A673 (cell line): ENCODE results near the gene SHROOM3. TPM values are rescaled to one million over a fixed set of nuclear protein-coding genes. Genes with fewer than 3 reads are reported as not detected.

Source experiments
- BruUV-seq: library from RNA; stranded (reverse); fragments of 400-500 nt; replicated peaks from 2 replicates; lab custom pipeline; 2021; lab: Mats Ljungman, UMichigan
- CTCF ChIA-PET: fragments of 300-600 bp; sonication (Branson Sonifier 250); formaldehyde crosslinking; loops from one replicate; lab custom pipeline; 2022; ENCODE audit warnings: antibody characterized with exemption; lab: Charles Lee
- POLR2A ChIA-PET: fragments of 300-600 bp; sonication (Branson Sonifier 250); formaldehyde crosslinking; loops from one replicate; lab custom pipeline; 2022; ENCODE audit warnings: antibody characterized with exemption; ENCODE audit not compliant: low non-redundant PET; lab: Charles Lee
- DNase-seq: peaks from one replicate; pipeline ENCODE4 v3.0.0-alpha.2; 2015; ENCODE audit warnings: low spot score
- H3K27ac ChIP-seq: fragments of 200-600 bp; sonication (generic); 2 replicates; pipeline ENCODE4 v1.5.1; 2016; ENCODE audit warnings: mixed run types, low read depth, mild to moderate bottlenecking, mixed read lengths, antibody characterized with exemption, low read length; ENCODE audit not compliant: poor library complexity, severe bottlenecking
- H3K27me3 ChIP-seq: fragments of 200-600 bp; sonication (generic); replicated peaks from 2 replicates; pipeline ENCODE4 v1.6.1; 2017; ENCODE audit warnings: mixed run types, low read depth, mild to moderate bottlenecking, mixed read lengths, antibody characterized with exemption, low read length; ENCODE audit not compliant: insufficient read depth, poor library complexity
- H3K36me3 ChIP-seq: fragments of 200-600 bp; sonication (generic); 2 replicates; pipeline ENCODE4 v1.6.1; 2016; ENCODE audit warnings: mixed run types, mild to moderate bottlenecking, mixed read lengths, antibody characterized with exemption, low read length; ENCODE audit not compliant: insufficient read depth, poor library complexity, severe bottlenecking
- H3K4me1 ChIP-seq: fragments of 200-600 bp; sonication (generic); 2 replicates; pipeline ENCODE4 v1.6.1; 2017; ENCODE audit warnings: mixed run types, mild to moderate bottlenecking, mixed read lengths, antibody characterized with exemption, low read length; ENCODE audit not compliant: insufficient read depth, poor library complexity, severe bottlenecking
- H3K4me3 ChIP-seq: fragments of 200-600 bp; sonication (generic); 2 replicates; pipeline ENCODE4 v1.5.1; 2016; ENCODE audit warnings: low read depth, mixed run types, mild to moderate bottlenecking, mixed read lengths, low read length; ENCODE audit not compliant: poor library complexity, severe bottlenecking
- H3K9me3 ChIP-seq: fragments of 200-600 bp; sonication (generic); 2 replicates; pipeline ENCODE4 v1.6.1; 2016; ENCODE audit warnings: mixed run types, low read depth, mild to moderate bottlenecking, mixed read lengths, antibody characterized with exemption, low read length; ENCODE audit not compliant: poor library complexity, severe bottlenecking
- EZH2 ChIP-seq: fragments of 200-600 bp; sonication (generic); IDR thresholded peaks from 2 replicates; pipeline ENCODE4 v1.6.1; 2017; ENCODE audit warnings: borderline replicate concordance, low read depth, mild to moderate bottlenecking, mixed read lengths, antibody characterized with exemption, low read length; ENCODE audit not compliant: poor library complexity, severe bottlenecking
- intact Hi-C: fragments of 100-400 bp; cut with micrococcal nuclease; formaldehyde crosslinking; loops from one replicate; pipeline ENCODE4 v1.10.0; 2022; ENCODE audit not compliant: unreplicated experiment
- total RNA-seq: library from RNA; stranded (reverse); gene quantifications from 2 replicates; pipeline ENCODE4 v1.2.3, GENCODE V29; 2021
- TF ChIP-seq, protein P1 (sequence below): fragments of 300-800, 200-600 bp; sonication (generic); conservative IDR thresholded peaks from 2 replicates; pipeline ENCODE4 v1.5.1; 2017; ENCODE audit warnings: low read depth, mild to moderate bottlenecking, antibody characterized with exemption, low read length, moderate library complexity, mixed read lengths

SHROOM3 gene
- total RNA-seq, 1 experiment from 2014 or later: 9.3 TPM

DNA sequence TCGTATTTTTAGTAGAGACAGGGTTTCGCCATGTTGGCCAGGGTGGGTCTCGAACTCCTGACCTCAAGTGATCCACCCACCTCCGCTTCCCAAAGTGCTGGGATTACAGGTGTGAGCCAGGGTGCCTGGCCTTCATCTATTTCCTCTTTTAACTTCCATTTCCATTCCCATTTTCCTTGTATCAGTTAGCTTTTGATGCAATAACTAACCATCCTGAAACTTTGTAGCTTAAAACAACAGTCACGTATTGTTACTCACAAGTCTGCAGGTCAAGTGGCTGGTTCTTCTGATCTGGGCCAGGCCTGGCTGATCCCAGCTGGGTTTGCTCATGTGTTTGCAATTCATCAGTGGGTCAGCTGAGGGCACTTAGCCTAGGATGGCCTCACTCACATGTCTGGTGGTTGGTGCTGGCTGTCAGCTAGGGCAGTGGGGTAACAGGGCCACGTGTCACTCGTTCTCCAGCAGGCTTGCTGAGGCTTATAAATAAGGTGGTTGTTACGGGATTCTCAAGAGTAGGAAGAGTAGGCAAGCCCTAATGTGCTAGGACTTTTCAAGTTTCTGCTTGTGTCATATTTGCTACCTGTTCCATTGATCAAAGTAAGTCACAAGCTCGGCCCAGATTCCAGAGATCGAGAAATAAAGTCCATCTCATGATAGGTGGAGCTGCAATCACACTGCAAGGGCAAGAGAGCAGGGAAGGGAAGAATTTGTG lies 374.7 kb downstream of the SHROOM3 start:
- Histone ChIP-seq H3K36me3 (no peaks in the 10 kb centered on the region), H3K4me1 (peaks cover 28% of the 10 kb centered on the region), H3K9me3 (no peaks in the 10 kb centered on the region), H3K27me3 (no peaks in the 10 kb centered on the region), H3K4me3 (no peak overlapping the region), H3K27ac (no peak overlapping the region)
- no peak for TF ChIP-seq EZH2
- TF ChIP-seq, protein P1, sequence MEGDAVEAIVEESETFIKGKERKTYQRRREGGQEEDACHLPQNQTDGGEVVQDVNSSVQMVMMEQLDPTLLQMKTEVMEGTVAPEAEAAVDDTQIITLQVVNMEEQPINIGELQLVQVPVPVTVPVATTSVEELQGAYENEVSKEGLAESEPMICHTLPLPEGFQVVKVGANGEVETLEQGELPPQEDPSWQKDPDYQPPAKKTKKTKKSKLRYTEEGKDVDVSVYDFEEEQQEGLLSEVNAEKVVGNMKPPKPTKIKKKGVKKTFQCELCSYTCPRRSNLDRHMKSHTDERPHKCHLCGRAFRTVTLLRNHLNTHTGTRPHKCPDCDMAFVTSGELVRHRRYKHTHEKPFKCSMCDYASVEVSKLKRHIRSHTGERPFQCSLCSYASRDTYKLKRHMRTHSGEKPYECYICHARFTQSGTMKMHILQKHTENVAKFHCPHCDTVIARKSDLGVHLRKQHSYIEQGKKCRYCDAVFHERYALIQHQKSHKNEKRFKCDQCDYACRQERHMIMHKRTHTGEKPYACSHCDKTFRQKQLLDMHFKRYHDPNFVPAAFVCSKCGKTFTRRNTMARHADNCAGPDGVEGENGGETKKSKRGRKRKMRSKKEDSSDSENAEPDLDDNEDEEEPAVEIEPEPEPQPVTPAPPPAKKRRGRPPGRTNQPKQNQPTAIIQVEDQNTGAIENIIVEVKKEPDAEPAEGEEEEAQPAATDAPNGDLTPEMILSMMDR: no peak
- POLR2A ChIA-PET: interaction anchor here (0.5 kb wide), 1 partner anchor 1052 kb away, joined by 3 read pairs; no protein-coding TSS in a partner anchor
- no peak for DNase-seq
- CTCF ChIA-PET: no interaction called here
- intact Hi-C loops: no loop called here
- no TSS peak for BruUV-seq

DNA sequence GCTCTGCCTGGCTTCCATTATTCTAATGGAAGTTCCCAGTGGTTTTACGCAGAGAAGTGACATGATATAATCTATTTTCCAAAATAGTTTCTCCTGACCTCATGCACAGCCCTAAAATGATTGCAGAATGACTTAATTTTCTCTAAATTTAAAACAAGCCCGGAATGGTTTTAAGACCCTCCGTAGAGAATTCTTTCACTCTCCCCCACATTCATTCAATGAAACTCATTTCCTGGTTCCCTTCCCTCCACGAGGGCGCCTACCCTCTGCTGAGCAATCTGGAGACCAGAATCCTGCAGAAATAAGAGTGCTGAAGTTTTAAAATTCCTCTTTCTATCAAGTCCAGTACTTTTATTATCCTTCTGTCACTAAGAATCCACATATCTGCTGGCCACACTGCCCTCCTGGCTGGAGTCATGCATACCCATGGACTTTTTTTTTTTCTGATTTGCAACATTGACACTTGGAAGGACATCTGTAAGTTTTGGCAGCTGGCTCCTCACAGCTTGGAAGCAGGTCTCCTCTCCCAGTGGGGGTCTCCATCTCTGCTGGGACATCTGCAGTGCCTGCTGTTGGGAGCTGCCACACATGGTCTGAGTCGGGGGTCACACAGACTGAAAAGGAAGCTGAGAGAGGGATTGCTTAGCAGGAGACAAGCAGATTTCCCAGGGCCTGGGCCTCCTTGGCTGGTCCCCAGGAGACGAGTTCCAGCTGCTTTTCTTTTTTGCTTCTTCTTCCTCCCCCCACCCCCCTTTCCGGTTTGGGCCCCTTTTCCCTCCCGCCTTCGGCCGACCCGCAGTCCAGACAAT lies 376.8 kb downstream of the SHROOM3 start:
- H3K27ac ChIP-seq: peak overlapping the region; percentile 66
- DNase-seq: peak; percentile 88

DNA sequence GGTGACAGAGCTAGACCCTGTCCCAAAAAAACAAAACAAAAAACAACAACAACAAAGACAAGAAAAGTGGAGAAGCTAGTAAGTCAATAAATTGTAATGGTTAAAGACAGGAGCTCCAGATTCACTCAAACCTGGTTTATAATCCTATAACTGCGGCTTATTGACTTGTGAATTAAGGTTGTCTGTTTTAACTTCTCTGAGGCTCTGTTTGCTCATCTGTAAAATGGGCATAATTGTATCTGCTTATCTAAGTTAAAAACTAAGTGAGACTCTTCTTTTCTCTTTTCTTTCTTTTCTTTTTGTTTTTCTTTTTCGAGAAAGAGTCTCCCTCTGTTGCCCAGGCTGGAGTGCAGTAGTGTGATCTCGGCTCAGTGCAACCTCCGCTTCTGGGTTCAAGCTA lies 378.0 kb downstream of the SHROOM3 start:
- ChIA-PET POLR2A (no interaction called here), CTCF (no interaction called here)
- intact Hi-C loops: no loop called here
- peaks cover 22% of the 10 kb centered on the region for H3K4me1 ChIP-seq
- H3K4me3 ChIP-seq: no peak overlapping the region
- peak overlapping the region; percentile 66 for H3K27ac ChIP-seq
- no peaks in the 10 kb centered on the region for H3K9me3 ChIP-seq
- no peaks in the 10 kb centered on the region for H3K27me3 ChIP-seq
- no peaks in the 10 kb centered on the region for H3K36me3 ChIP-seq
- TF ChIP-seq, protein P1: no peak
- TF ChIP-seq EZH2: no peak
- BruUV-seq: no TSS peak
- no peak for DNase-seq

More for the DNA sequence above, 376.8 kb downstream of the SHROOM3 start:
- H3K4me1 ChIP-seq: peaks cover 22% of the 10 kb centered on the region
- no peak overlapping the region for H3K4me3 ChIP-seq
- TF ChIP-seq EZH2: no peak
- TF ChIP-seq, protein P1: no peak
- H3K9me3 ChIP-seq: no peaks in the 10 kb centered on the region
- no TSS peak for BruUV-seq
- ChIA-PET CTCF (no interaction called here), POLR2A (interaction anchor here (0.6 kb wide), 1 partner anchor 260 kb away, joined by 5 read pairs; no protein-coding TSS in a partner anchor)
- H3K36me3 ChIP-seq: no peaks in the 10 kb centered on the region
- H3K27me3 ChIP-seq: no peaks in the 10 kb centered on the region
- intact Hi-C loops: no loop called here
